Adrenal gland (tissue), 19 donors: ENCODE results near the gene PDGFRB. TPM values are rescaled to one million over a fixed set of nuclear protein-coding genes. Genes with fewer than 3 reads are reported as not detected.

Experiments used
- DNase-seq, 7 donors: peaks; one replicate each; pipeline ENCODE4 v3.0.0-alpha.2; 2019 to 2020
- H3K27ac ChIP-seq, 5 donors: fragments of 200-600 bp; sonication (generic) in 4 of 5; 1 replicate in 3 of 5; 2 replicates in 2 of 5; pipeline versions ENCODE4 v1.5.1 to v1.8.0; 2016 to 2020; ENCODE audit warnings: mild to moderate bottlenecking in 1 of 5
- H3K27me3 ChIP-seq: fragments of 200-600 bp; 2 replicates; pipeline ENCODE4 v1.8.0; 2021
- H3K36me3 ChIP-seq, 2 donors: fragments of 200-600 bp; replicated peaks in 1 of 2; 1 replicate in 1 of 2; 2 replicates in 1 of 2; pipeline versions ENCODE4 v1.5.1 to v1.8.0; 2018 to 2022
- H3K4me1 ChIP-seq, 2 donors: fragments of 200-600 bp; replicated peaks in 1 of 2; 1 replicate in 1 of 2; 2 replicates in 1 of 2; pipeline versions ENCODE4 v1.5.1 to v1.8.0; 2018 to 2021
- H3K4me3 ChIP-seq, 4 donors: fragments of 200-600 bp; sonication (generic) in 3 of 4; one replicate each; pipeline ENCODE4 v1.5.1; 2016 to 2018
- H3K9me3 ChIP-seq, 3 donors: fragments of 200-600 bp; sonication (generic) in 1 of 3; replicated peaks in 1 of 3; 1 replicate in 2 of 3; 2 replicates in 1 of 3; pipeline versions ENCODE4 v1.5.1 to v1.8.0; 2016 to 2021
- POLR2A ChIP-seq, 2 donors: fragments of 450-650 bp; IDR thresholded peaks; one replicate each; pipeline ENCODE4 v1.6.1; 2017; ENCODE audit warnings: antibody characterized with exemption in 2 of 2, mild to moderate bottlenecking in 2 of 2, moderate library complexity in 1 of 2
- WGBS, 4 donors: extraction: QIAGEN DNeasy Blood & Tissue Kit in 2 of 4; methylation state at CpG; one replicate each; pipeline versions ENCODE4 v1.1.5 to v1.1.7; 2013 to 2017; 5-methylcytosine and 5-hydroxymethylcytosine counted together
- intact Hi-C, 2 donors: fragments of 100-400 bp; cut with DNase I; formaldehyde crosslinking; loops; one replicate each; pipeline versions ENCODE4 v1.14.1 to v1.15.0; 2022 to 2023
- long read RNA-seq, 10 donors: library from polyadenylated mRNA in 3 of 10; unstranded in 2 of 10; stranded (forward) in 1 of 10; transcript quantifications; one replicate each; pipeline ENCODE4 v2.0.0 and lab custom pipeline, GENCODE V29; 2021 to 2026
- polyA plus RNA-seq, 3 donors: library from polyadenylated mRNA; stranded (reverse); fragments of 200-250 nt in 2 of 3; fragments of 350-450 nt in 1 of 3; fragmentation: Illumina TruSeq in 1 of 3; extraction: RNeasy Lipid Tissue Mini Kit (QIAGEN cat#74804) in 1 of 3; gene quantifications; one replicate each; pipeline ENCODE4 v1.2.3, GENCODE V29; 2013 to 2014
- total RNA-seq, 9 donors: library from RNA; depleted of rRNA in 4 of 9; stranded (reverse); fragments of >200 nt in 4 of 9; fragments of 120-200 nt in 1 of 9; fragmentation: NEBNext Ultra II Directional in 1 of 9; extraction: Animal tissue kit (Norgen Biotek cat#: 25700) in 1 of 9; gene quantifications; one replicate each; pipeline versions ENCODE4 v1.1.0 to v1.2.4, GENCODE V29; 2013 to 2023
- TF ChIP-seq, protein P1 (sequence below), 6 experiments: fragments of 450-650 bp in 4 of 6; fragments of 200-600 bp in 2 of 6; sonication (generic) in 1 of 6; IDR thresholded peaks; 1 replicate in 5 of 6; 2 replicates in 1 of 6; pipeline versions ENCODE4 v1.5.1 to v1.8.0; 2016 to 2021; ENCODE audit warnings: antibody characterized with exemption in 6 of 6, mild to moderate bottlenecking in 2 of 6, moderate library complexity in 1 of 6
- donor health status: healthy with polysubstance abuse.
- donor health status: Bipolar disorder and iron deficiency.
- donor health status: DM: yes; HTN: yes; CAD: no.
- donor health status: DM: no; HTN: no; CAD: no.
- donor health status: DM: no; HTN: no; CAD: no.
- donor health status: DM: yes; HTN: yes; CAD: no.

The PDGFRB gene
- 100 to 1,000 TPM in 1 of 9 donors, 10 to 100 TPM in 8; 34.3 to 188 (median 77.6) TPM for total RNA-seq
- 10 to 100 TPM; 21.3 to 55.7 (median 37.2) TPM for polyA plus RNA-seq
- long read RNA-seq, donor 1, full-length matches to known transcripts = 1 of 1 reads
- long read RNA-seq, donor 1, partial matches to known transcripts = 0 of 1 reads
- long read RNA-seq, donor 1, other reads (novel, unspliced or antisense) = 0 of 1 reads
- long read RNA-seq, donor 2, full-length matches to known transcripts = 1 of 1 reads
- long read RNA-seq, donor 2, partial matches to known transcripts = 0 of 1 reads
- long read RNA-seq, donor 2, other reads (novel, unspliced or antisense) = 0 of 1 reads
- long read RNA-seq, donor 3, full-length matches to known transcripts = 1 of 6 reads
- long read RNA-seq, donor 3, partial matches to known transcripts = 5 of 6 reads
- long read RNA-seq, donor 3, other reads (novel, unspliced or antisense) = 0 of 6 reads
- long read RNA-seq, donor 4, partial matches to known transcripts = 7 of 8 reads
- long read RNA-seq, donor 4, other reads (novel, unspliced or antisense) = 1 of 8 reads
- long read RNA-seq, donor 5, full-length matches to known transcripts = 46 of 74 reads
- long read RNA-seq, donor 5, partial matches to known transcripts = 16 of 74 reads
- long read RNA-seq, donor 5, other reads (novel, unspliced or antisense) = 12 of 74 reads
- long read RNA-seq, donor 6, full-length matches to known transcripts = 2 of 13 reads
- long read RNA-seq, donor 6, partial matches to known transcripts = 7 of 13 reads
- long read RNA-seq, donor 6, other reads (novel, unspliced or antisense) = 4 of 13 reads
- long read RNA-seq, donor 7, full-length matches to known transcripts = 2 of 2 reads
- long read RNA-seq, donor 7, partial matches to known transcripts = 0 of 2 reads
- long read RNA-seq, donor 7, other reads (novel, unspliced or antisense) = 0 of 2 reads
- long read RNA-seq, donor 8, full-length matches to known transcripts = 2 of 15 reads
- long read RNA-seq, donor 8, partial matches to known transcripts = 13 of 15 reads
- long read RNA-seq, donor 8, other reads (novel, unspliced or antisense) = 0 of 15 reads
- long read RNA-seq, donor 9 = 0 reads
- long read RNA-seq, donor 10, full-length matches to known transcripts = 2 of 20 reads
- long read RNA-seq, donor 10, partial matches to known transcripts = 18 of 20 reads
- long read RNA-seq, donor 10, other reads (novel, unspliced or antisense) = 0 of 20 reads

DNA sequence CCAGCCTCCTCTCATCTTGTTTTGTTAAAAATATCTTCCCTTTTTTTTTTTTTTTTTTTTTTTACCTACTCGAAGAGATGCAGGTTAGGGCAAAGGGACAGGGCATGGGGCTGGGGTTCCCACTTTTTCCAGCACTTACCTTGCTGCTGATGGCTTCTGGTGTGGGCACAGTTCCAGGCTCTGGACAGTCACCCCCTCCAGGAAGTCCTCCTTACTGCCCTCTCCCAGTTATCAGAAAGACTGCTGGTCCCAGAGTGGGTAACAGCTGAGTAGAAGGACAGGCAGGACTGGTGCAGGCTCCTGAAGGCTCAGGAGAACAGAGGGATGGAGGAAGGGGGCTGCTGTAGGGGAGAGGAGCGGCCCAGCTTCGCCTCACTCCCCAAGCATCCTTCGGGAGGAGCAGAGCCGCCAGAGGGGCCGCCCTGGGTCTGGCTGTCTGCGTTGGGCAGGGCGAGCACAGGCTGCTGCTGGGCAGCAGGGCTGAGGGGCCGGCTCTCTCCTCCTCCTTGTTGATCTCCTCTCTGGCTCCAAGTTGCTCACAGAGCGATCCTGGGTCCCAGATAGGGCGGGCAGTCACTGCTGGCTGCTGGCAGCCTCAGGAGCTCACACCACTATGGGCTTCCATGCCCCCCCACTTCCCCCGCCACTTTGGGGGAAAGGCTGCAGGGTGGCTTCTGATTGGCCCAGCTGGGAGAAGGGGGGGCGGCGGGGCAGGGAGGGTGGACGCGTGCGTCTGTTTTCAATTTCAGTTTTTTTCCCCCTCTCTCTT is at the start of gene PDGFRB:
PDGFRB (minus strand) TSS at position 588 of the 769 bp plus-strand sequence. CDS start 18,798 bp downstream, outside the sequence.
- Histone ChIP-seq H3K27me3 (no peaks in the 10 kb centered on the region), H3K9me3 (no peaks in the 10 kb centered on the region), H3K27ac (peak within 1 kb of the TSS in 4 of 5 donors; percentile 41 to 84 (median 64)), H3K4me1 (peaks cover 12 to 13% of the 10 kb centered on the region in 2 donors), H3K4me3 (peak within 1 kb of the TSS in 2 of 4 donors; percentile 16 to 56), H3K36me3 (no peaks in the 10 kb centered on the region)
- peak; percentile 44 to 53 for TF ChIP-seq POLR2A (IDR thresholded peaks at IDR 0.05)
- TF ChIP-seq, protein P1, sequence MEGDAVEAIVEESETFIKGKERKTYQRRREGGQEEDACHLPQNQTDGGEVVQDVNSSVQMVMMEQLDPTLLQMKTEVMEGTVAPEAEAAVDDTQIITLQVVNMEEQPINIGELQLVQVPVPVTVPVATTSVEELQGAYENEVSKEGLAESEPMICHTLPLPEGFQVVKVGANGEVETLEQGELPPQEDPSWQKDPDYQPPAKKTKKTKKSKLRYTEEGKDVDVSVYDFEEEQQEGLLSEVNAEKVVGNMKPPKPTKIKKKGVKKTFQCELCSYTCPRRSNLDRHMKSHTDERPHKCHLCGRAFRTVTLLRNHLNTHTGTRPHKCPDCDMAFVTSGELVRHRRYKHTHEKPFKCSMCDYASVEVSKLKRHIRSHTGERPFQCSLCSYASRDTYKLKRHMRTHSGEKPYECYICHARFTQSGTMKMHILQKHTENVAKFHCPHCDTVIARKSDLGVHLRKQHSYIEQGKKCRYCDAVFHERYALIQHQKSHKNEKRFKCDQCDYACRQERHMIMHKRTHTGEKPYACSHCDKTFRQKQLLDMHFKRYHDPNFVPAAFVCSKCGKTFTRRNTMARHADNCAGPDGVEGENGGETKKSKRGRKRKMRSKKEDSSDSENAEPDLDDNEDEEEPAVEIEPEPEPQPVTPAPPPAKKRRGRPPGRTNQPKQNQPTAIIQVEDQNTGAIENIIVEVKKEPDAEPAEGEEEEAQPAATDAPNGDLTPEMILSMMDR (IDR thresholded peaks at IDR 0.05) = no peak
- intact Hi-C loops = no loop called here
- DNase-seq = peak; percentile 76 to 90 (median 81)
- 6 to 9% (median 6%) methylated on average over 8 to 17 of the region's 17 CpGs for WGBS, 4 donors

DNA sequence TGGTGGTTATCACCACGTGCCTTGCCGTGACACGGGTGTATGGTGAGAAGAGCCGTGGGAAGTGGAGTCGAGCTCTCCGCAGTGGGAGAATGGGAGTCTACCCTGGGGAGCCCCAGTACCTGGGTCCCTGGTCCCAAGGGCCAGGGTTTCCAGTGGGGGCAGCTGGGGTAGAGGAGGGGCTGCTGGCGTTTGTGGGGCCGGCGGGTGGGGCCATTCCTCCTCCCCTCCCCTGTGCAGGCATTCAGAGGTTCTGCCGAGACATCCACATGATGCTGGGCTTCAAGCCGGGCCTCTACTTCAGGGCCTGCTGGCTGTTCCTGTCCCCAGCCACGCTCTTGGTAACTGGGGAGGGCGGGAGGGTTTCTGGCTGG is 48.9 kb upstream of the PDGFRB start:
- Histone ChIP-seq H3K27ac (no peak overlapping the region), H3K4me1 (no peaks in the 10 kb centered on the region), H3K27me3 (no peaks in the 10 kb centered on the region), H3K36me3 (no peaks in the 10 kb centered on the region), H3K9me3 (no peaks in the 10 kb centered on the region), H3K4me3 (no peak overlapping the region)
- WGBS, 4 donors = 84 to 99% (median 97%) methylated on average over 10 to 13 of the region's 13 CpGs
- no peak for TF ChIP-seq POLR2A (IDR thresholded peaks at IDR 0.05)
- TF ChIP-seq, protein P1 (IDR thresholded peaks at IDR 0.05) = no peak
- no peak for DNase-seq
- intact Hi-C loops = no loop called here

DNA sequence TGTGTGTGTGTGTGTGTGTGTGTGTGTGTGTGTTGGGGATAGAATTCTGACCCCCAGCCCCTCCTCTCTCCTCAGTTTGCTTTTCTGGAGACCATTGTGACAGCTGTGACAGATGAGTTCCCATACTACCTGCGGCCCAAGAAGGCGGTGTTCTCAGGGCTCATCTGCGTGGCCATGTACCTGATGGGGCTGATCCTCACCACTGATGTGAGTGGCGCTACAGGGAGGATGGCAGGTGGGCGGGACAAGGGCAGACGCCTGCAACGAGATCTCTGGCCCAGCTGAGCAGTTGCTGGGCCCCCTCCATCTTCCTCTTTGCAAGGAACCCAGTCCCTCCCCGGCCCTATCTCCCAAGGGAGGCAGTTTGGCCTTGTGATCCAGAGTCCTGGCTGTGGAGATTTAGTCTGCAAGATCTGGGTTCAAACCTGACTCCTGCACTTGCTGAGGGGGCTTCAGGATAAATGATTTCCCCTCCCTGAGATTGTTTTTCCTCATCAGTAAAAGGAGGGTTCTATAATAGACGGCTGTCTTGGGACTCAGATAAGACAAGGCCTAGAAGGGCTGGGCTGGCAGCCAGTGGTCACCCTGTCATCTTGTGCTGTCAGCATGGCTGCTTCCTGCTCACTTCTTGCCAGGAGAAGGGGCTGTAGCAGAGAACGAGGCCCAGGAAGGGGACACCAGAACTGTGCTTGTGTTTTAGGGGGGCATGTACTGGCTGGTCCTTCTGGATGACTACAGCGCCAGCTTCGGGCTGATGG is 48.4 kb upstream of the PDGFRB start:
- H3K36me3 ChIP-seq = no peaks in the 10 kb centered on the region
- H3K27me3 ChIP-seq = no peaks in the 10 kb centered on the region
- no peaks in the 10 kb centered on the region for H3K4me1 ChIP-seq
- peak in 2 of 7 donors; percentile 35 to 39 for DNase-seq
- intact Hi-C loops = no loop called here
- TF ChIP-seq, protein P1 (IDR thresholded peaks at IDR 0.05) = no peak
- no peak for TF ChIP-seq POLR2A (IDR thresholded peaks at IDR 0.05)
- H3K27ac ChIP-seq = no peak overlapping the region
- H3K9me3 ChIP-seq = no peaks in the 10 kb centered on the region
- 68 to 82% (median 76%) methylated on average over 9 to 12 of the region's 12 CpGs for WGBS, 4 donors
- no peak overlapping the region for H3K4me3 ChIP-seq
